ENCODE measurements around the gene ILDR2. TPM values are rescaled to one million over a fixed set of nuclear protein-coding genes. Genes with fewer than 3 reads are reported as not detected.

ILDR2 gene, protein sequence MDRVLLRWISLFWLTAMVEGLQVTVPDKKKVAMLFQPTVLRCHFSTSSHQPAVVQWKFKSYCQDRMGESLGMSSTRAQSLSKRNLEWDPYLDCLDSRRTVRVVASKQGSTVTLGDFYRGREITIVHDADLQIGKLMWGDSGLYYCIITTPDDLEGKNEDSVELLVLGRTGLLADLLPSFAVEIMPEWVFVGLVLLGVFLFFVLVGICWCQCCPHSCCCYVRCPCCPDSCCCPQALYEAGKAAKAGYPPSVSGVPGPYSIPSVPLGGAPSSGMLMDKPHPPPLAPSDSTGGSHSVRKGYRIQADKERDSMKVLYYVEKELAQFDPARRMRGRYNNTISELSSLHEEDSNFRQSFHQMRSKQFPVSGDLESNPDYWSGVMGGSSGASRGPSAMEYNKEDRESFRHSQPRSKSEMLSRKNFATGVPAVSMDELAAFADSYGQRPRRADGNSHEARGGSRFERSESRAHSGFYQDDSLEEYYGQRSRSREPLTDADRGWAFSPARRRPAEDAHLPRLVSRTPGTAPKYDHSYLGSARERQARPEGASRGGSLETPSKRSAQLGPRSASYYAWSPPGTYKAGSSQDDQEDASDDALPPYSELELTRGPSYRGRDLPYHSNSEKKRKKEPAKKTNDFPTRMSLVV
- not detected in 2 replicates for total RNA-seq

DNA sequence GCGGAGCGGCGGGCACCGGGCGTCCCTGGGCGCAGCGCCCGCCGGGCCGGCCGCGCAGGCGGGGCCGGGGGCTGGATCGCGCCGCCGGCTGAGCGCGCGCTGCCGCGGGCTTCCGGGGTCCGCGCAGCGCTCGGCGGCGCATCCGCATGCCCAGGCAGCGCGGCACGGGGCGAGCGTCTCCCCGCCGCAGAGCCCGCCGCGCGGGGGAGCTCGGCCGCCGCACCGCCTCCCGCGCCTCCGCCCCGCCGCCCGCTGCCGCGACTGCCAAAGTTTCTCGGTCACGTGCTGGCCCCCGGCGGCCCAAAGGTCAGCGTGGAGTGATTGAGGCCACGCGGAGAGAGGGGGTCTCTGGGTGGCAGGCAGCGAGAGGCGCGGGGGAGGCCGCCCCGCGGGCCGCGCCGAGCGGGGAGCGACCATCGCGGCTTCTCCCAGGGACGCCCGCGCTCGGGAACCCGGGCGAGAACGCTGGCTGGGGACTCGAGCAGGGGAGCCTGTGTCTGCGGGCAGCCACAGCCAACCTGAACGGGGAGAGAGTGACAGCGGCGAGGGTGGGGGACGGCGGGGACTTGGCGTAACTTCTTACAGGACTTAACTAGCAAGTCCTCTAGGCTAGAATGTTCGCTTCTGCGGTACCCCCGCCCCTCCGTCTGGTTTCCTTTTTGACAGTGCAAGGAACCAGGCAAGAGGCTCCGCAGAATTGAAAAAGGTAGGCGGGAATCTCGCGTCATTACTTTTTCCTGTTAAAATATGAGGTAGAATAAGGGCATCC lies at the start of gene ILDR2:
Gene ILDR2, minus strand, starts transcription at position 180 of the 769 bp plus-strand sequence. CDS start 272 bp downstream, outside the sequence.

DNA sequence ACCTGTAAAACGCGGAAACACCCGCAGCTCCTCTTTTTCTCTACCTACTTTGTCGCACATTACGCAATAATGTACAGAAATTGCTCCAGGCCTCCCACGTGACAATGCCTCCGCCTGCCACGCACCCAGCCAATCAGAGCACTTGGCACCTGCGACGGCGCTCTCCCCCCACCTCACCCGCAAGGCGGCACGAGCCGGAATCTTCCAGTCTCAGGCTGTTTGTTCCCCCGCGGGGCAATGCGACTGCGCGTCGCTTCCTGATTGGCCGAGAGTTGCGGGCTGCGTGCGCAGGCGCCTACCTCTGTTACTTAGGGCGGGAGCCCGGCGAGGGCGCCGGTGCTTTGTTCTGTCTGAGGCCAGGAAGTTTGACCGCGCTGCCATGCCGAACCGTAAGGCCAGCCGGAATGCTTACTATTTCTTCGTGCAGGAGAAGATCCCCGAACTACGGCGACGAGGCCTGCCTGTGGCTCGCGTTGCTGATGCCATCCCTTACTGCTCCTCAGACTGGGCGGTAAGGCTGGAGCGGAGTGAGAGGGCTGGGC lies 13.7 kb upstream of the ILDR2 start, which contains the start of gene MAEL:
Gene MAEL, plus strand, starts transcription at position 307 of the 542 bp plus-strand sequence. Its CDS starts 73 bp downstream, at position 380.

DNA sequence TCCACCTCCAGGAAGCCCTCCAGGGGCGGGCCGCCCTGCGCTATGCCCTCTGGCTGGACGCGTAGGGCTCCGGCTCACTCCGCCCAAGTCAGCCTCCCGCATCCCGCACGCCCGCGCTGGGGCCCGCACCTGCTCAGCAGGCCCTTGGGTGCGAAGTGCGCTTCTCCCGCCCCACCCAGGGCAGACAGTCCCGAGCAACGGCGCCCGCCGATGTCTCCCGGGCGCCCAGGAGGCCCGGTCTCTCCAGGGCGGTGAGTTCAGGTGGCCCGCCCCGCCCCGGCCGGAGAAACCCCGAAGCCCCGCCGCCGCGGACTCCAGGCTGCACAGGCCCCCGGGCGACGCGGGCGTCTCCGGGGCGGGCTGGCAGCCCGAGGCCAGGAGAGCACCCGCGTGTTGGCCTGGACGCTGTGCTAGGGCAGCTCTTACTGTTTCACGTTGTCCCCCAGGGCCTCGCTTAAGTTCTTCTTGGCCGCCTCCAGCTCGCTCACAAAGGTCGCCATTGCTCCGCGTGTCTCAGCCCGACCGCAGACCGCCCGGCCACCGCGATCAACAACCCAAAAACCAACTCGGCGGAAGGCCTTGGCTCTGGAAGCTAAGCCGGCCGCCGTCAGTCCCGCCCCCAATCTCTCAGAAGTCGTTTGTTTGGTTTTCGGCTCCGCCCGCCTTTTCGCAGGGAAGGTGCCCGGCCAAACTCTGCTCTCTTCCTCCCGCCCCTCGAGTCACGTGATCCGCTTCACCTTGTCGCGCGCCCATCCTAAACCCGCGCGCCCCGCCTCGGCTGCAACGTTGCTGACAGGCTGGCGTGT lies 99.4 kb downstream of the ILDR2 start, which contains the start of gene TADA1:
Gene TADA1, minus strand, starts transcription at position 531 of the 806 bp plus-strand sequence. Its CDS starts 31 bp downstream, at position 500.

Other genes starting within 250 kb of the ILDR2 start
- gene POGK, start 136.1 kb downstream of the ILDR2 start, total RNA-seq, result 35.5 and 42.1 TPM in 2 replicates
- 13.3 and 13.7 TPM in 2 replicates for gene TADA1, start 99.3 kb downstream of the ILDR2 start, total RNA-seq
- not detected in 2 replicates for gene MAEL, start 13.7 kb upstream of the ILDR2 start, total RNA-seq
- not detected in 2 replicates for gene GPA33, start 114.8 kb upstream of the ILDR2 start, total RNA-seq
- not detected in 2 replicates for gene STYXL2, start 118.5 kb upstream of the ILDR2 start, total RNA-seq
- 5.1 and 6.6 TPM in 2 replicates for gene POU2F1, start 245.3 kb upstream of the ILDR2 start, total RNA-seq

Data from nasal cavity respiratory epithelium epithelial cell of viscerocranial mucosa (primary cell).